SK-N-SH (cell line): ENCODE data around the gene TNFRSF1B. TPM values are rescaled to one million over a fixed set of nuclear protein-coding genes. Genes with fewer than 3 reads are reported as not detected.

Source experiments
- CTCF ChIA-PET: fragments of 300-600, 350-600 bp; formaldehyde crosslinking; extraction: SDS; loops from one replicate; lab custom pipeline; 2021; lab: Yijun Ruan, JAX
- POLR2A ChIA-PET: fragments of 350-600 bp; sonication (Branson Sonifier 250); formaldehyde crosslinking; extraction: SDS; loops from one replicate; lab custom pipeline; 2020; ENCODE audit warnings: antibody characterized with exemption, inconsistent platforms; lab: Yijun Ruan, JAX
- DNase-seq: peaks from one replicate; pipeline ENCODE4 v3.0.0; 2012
- H2AFZ ChIP-seq: fragments of 200-600 bp; sonication (generic); 2 replicates; pipeline ENCODE4 v1.8.1; 2016; ENCODE audit warnings: antibody characterized with exemption, mild to moderate bottlenecking, low read depth
- H3F3A ChIP-seq: fragments of 200-600 bp; sonication (generic); replicated peaks from 2 replicates; pipeline ENCODE3; 2016; ENCODE audit warnings: antibody characterized with exemption, mild to moderate bottlenecking; ENCODE audit not compliant: insufficient read depth
- H3K27ac ChIP-seq, 2 experiments: fragments of 200-500 bp in 1 of 2; fragments of 200-600 bp in 1 of 2; sonication (Bioruptor generic) in 1 of 2; sonication (generic), shearing (Covaris generic) in 1 of 2; 2 replicates each; pipeline versions ENCODE4 v1.5.1 to v1.6.1; 2014 to 2016; ENCODE audit warnings: low read depth in 2 of 2, inconsistent platforms in 1 of 2, low read length in 1 of 2, mild to moderate bottlenecking in 1 of 2, mixed read lengths in 1 of 2
- H3K27me3 ChIP-seq: fragments of 200-600 bp; sonication (generic), shearing (Covaris generic); 2 replicates; pipeline ENCODE4 v1.6.1; 2016; ENCODE audit warnings: mixed run types; ENCODE audit not compliant: insufficient read depth
- H3K36me3 ChIP-seq, 2 experiments: fragments of 200-500 bp in 1 of 2; fragments of 200-600 bp in 1 of 2; sonication (Bioruptor generic) in 1 of 2; sonication (generic) in 1 of 2; replicated peaks in 1 of 2; 2 replicates each; pipeline versions ENCODE3 to v1.5.1; 2014 to 2016; ENCODE audit warnings: low read length in 1 of 2, mild to moderate bottlenecking in 1 of 2; ENCODE audit not compliant: insufficient read depth in 2 of 2, control insufficient read depth in 1 of 2
- H3K4me1 ChIP-seq, 2 experiments: fragments of 200-500 bp in 1 of 2; fragments of 200-600 bp in 1 of 2; sonication (Bioruptor generic) in 1 of 2; sonication (generic), shearing (Covaris generic) in 1 of 2; 2 replicates each; pipeline versions ENCODE4 v1.5.1 to v1.6.1; 2014 to 2016; ENCODE audit warnings: low read depth in 1 of 2, low read length in 1 of 2, mixed run types in 1 of 2; ENCODE audit not compliant: insufficient read depth in 2 of 2, control insufficient read depth in 1 of 2
- H3K4me2 ChIP-seq: fragments of 200-600 bp; sonication (generic), shearing (Covaris generic); 2 replicates; pipeline ENCODE4 v1.6.1; 2017; ENCODE audit warnings: mixed run types
- H3K4me3 ChIP-seq, 2 experiments: fragments of 200-500 bp in 1 of 2; fragments of 200-600 bp in 1 of 2; sonication (Bioruptor generic) in 1 of 2; sonication (generic), shearing (Covaris generic) in 1 of 2; 2 replicates each; pipeline versions ENCODE4 v1.5.1 to v1.8.1; 2014 to 2016; ENCODE audit warnings: low read depth in 2 of 2, inconsistent platforms in 1 of 2, low read length in 1 of 2, mild to moderate bottlenecking in 1 of 2, mixed read lengths in 1 of 2, moderate library complexity in 1 of 2
- H3K79me2 ChIP-seq: fragments of 200-600 bp; sonication (generic); 2 replicates; pipeline ENCODE4 v1.8.1; 2017; ENCODE audit warnings: mild to moderate bottlenecking; ENCODE audit not compliant: insufficient read depth
- H3K9ac ChIP-seq: fragments of 200-600 bp; sonication (generic); 2 replicates; pipeline ENCODE4 v1.6.1; 2017; ENCODE audit warnings: mixed run types
- H3K9me2 ChIP-seq: fragments of 200-600 bp; sonication (generic); 2 replicates; pipeline ENCODE4 v1.6.1; 2017; ENCODE audit warnings: mixed run types
- H3K9me3 ChIP-seq: fragments of 200-600 bp; sonication (generic); 2 replicates; pipeline ENCODE4 v1.6.1; 2017; ENCODE audit warnings: mixed run types, mild to moderate bottlenecking, moderate library complexity
- H4K20me1 ChIP-seq: fragments of 200-600 bp; sonication (generic); 2 replicates; pipeline ENCODE4 v1.6.1; 2017; ENCODE audit warnings: mild to moderate bottlenecking, mixed run types; ENCODE audit not compliant: insufficient read depth
- EP300 ChIP-seq, 2 experiments: IDR thresholded peaks; 2 replicates each; pipeline versions ENCODE4 v1.4.0 to v1.6.1; 2012; ENCODE audit warnings: borderline replicate concordance in 1 of 2, low read depth in 1 of 2, low read length in 1 of 2
- EZH2phosphoT487 ChIP-seq: fragments of 200-600 bp; sonication (generic); IDR thresholded peaks from 2 replicates; pipeline ENCODE4 v1.6.1; 2017; ENCODE audit warnings: low read depth, mixed run types, mild to moderate bottlenecking, antibody characterized with exemption, moderate library complexity, borderline replicate concordance
- IRF3 ChIP-seq: fragments of 150-350 bp; IDR thresholded peaks from 2 replicates; pipeline ENCODE4 v1.6.1; 2016; ENCODE audit warnings: mild to moderate bottlenecking, low read depth, low read length
- JUND ChIP-seq: IDR thresholded peaks from 2 replicates; pipeline ENCODE4 v1.4.0; 2012
- MAX ChIP-seq: IDR thresholded peaks from 2 replicates; pipeline ENCODE4 v1.4.0; 2012; ENCODE audit warnings: low read depth
- NFIC ChIP-seq: IDR thresholded peaks from 2 replicates; pipeline ENCODE4 v1.4.0; 2012; ENCODE audit warnings: borderline replicate concordance
- RCOR1 ChIP-seq: fragments of 150-350 bp; IDR thresholded peaks from 2 replicates; pipeline ENCODE4 v1.6.1; 2017; ENCODE audit warnings: antibody characterized with exemption, low read length
- RXRA ChIP-seq: IDR thresholded peaks from 2 replicates; pipeline ENCODE4 v1.4.0; 2012; ENCODE audit warnings: low read depth, mild to moderate bottlenecking, borderline replicate concordance
- SIN3A ChIP-seq: IDR thresholded peaks from 2 replicates; pipeline ENCODE4 v1.6.1; 2012; ENCODE audit warnings: low read depth, mild to moderate bottlenecking, low read length, moderate library complexity, borderline replicate concordance
- TAF1 ChIP-seq: IDR thresholded peaks from 2 replicates; pipeline ENCODE4 v1.6.1; 2012; ENCODE audit warnings: low read depth, mild to moderate bottlenecking, low read length, moderate library complexity, borderline replicate concordance
- TCF12 ChIP-seq: IDR thresholded peaks from 2 replicates; pipeline ENCODE4 v1.4.0; 2012
- WGBS: methylation state at CpG from one replicate; pipeline ENCODE4 v1.1.6; 2017; ENCODE audit warnings: low lambda C conversion rate; 5-methylcytosine and 5-hydroxymethylcytosine counted together
- polyA plus RNA-seq, 3 experiments: library from polyadenylated mRNA; depleted of rRNA; stranded (reverse); fragments of >200 nt; gene quantifications; 2 replicates each; pipeline ENCODE4 v1.2.3, GENCODE V29; 2012
- TF ChIP-seq, protein P1 (sequence below): IDR thresholded peaks from 2 replicates; pipeline ENCODE4; 2012
- TF ChIP-seq, protein P2 (sequence below): IDR thresholded peaks from 2 replicates; pipeline ENCODE4 v1.4.0; 2012; ENCODE audit warnings: low read depth, borderline replicate concordance
- TF ChIP-seq, protein P3 (sequence below): IDR thresholded peaks from 2 replicates; pipeline ENCODE4 v1.4.0; 2012; ENCODE audit warnings: low read depth, borderline replicate concordance
- TF ChIP-seq, protein P4 (sequence below): IDR thresholded peaks from 2 replicates; pipeline ENCODE4 v1.6.1; 2012; ENCODE audit warnings: mild to moderate bottlenecking, low read depth, low read length, moderate library complexity

Gene TNFRSF1B
- polyA plus RNA-seq, 1 of the 3 experiments (the other 2 are of a cell fraction) = 0.36 TPM

GRCh38 chr1:12188657-12189327 is 22.0 kb downstream of the TNFRSF1B start:
- H3K4me3 ChIP-seq = no peak overlapping the region
- DNase-seq = no peak
- ChIA-PET CTCF (interaction anchor here (1.1 to 3.9 kb wide), 3 partner anchors 12 to 64 kb away, joined by 3 to 37 read pairs (median 3); no protein-coding TSS in a partner anchor), POLR2A (no interaction called here)
- H2AFZ ChIP-seq = no peak overlapping the region
- peaks cover 9 to 32% of the 10 kb centered on the region in 2 experiments; a peak in 3 of 4 replicates for H3K4me1 ChIP-seq
- no peaks in the 10 kb centered on the region for H3K27me3 ChIP-seq
- H3K27ac ChIP-seq = no peak overlapping the region
- no peaks in the 10 kb centered on the region for H3K9me2 ChIP-seq
- no peak overlapping the region for H3K9ac ChIP-seq
- no peaks in the 10 kb centered on the region for H3K9me3 ChIP-seq
- H3K36me3 ChIP-seq = no peaks in the 10 kb centered on the region
- H4K20me1 ChIP-seq = no peaks in the 10 kb centered on the region
- H3K79me2 ChIP-seq = no peaks in the 10 kb centered on the region
- no peak overlapping the region for H3K4me2 ChIP-seq
- WGBS = 85% methylated on average over 12 of the region's 13 CpGs
- H3F3A ChIP-seq = no peaks in the 10 kb centered on the region
- TF ChIP-seq RCOR1 = no peak
- TF ChIP-seq MAX = no peak
- TF ChIP-seq, protein P1, sequence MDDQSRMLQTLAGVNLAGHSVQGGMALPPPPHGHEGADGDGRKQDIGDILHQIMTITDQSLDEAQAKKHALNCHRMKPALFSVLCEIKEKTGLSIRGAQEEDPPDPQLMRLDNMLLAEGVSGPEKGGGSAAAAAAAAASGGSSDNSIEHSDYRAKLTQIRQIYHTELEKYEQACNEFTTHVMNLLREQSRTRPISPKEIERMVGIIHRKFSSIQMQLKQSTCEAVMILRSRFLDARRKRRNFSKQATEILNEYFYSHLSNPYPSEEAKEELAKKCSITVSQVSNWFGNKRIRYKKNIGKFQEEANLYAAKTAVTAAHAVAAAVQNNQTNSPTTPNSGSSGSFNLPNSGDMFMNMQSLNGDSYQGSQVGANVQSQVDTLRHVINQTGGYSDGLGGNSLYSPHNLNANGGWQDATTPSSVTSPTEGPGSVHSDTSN = no peak
- no peak for TF ChIP-seq IRF3
- TF ChIP-seq TCF12 = no peak
- TF ChIP-seq EP300 (IDR thresholded peaks at IDR 0.05; ENCODE audit: borderline replicate concordance in 1 of 2, low read depth in 1 of 2, low read length in 1 of 2) = no peak
- TF ChIP-seq RXRA = no peak

DNA sequence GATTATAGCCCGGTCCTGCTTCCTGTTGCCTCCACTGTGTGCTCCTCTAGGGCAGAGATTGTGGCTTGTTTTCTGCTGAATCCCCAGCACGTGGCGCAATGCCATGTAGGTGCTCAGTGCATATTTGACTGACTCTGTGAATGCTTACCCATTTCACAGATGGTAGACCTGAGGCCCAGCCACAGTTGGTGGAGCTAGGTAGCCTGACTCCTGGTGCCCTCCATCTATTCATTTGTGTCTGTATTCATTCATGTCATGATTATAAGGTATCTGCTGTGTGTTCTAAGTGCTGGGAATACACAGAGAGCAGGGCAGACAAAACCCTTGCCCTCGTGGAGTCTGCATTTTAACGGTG is 22.5 kb downstream of the TNFRSF1B start:
- no peaks in the 10 kb centered on the region for H3K27me3 ChIP-seq
- H3K27ac ChIP-seq = no peak overlapping the region
- peaks cover 4 to 26% of the 10 kb centered on the region in 2 experiments; a peak in 2 of 4 replicates for H3K4me1 ChIP-seq
- H3K9ac ChIP-seq = no peak overlapping the region
- CTCF ChIA-PET = interaction anchor here (1.1 to 3.9 kb wide), 2 partner anchors 11 to 64 kb away, joined by 3 to 37 read pairs; no protein-coding TSS in a partner anchor
- POLR2A ChIA-PET = no interaction called here
- no peak overlapping the region for H3K4me2 ChIP-seq
- no peaks in the 10 kb centered on the region for H3K79me2 ChIP-seq
- no peak for DNase-seq
- no peaks in the 10 kb centered on the region for H3K9me3 ChIP-seq
- no peaks in the 10 kb centered on the region for H4K20me1 ChIP-seq
- no peak overlapping the region for H3K4me3 ChIP-seq
- no peaks in the 10 kb centered on the region for H3K9me2 ChIP-seq
- 73% methylated on average over 5 of the region's 5 CpGs for WGBS
- no peak overlapping the region for H2AFZ ChIP-seq
- no peaks in the 10 kb centered on the region for H3K36me3 ChIP-seq
- H3F3A ChIP-seq = no peaks in the 10 kb centered on the region
- TF ChIP-seq IRF3 = no peak
- no peak for TF ChIP-seq NFIC
- TF ChIP-seq, protein P2, sequence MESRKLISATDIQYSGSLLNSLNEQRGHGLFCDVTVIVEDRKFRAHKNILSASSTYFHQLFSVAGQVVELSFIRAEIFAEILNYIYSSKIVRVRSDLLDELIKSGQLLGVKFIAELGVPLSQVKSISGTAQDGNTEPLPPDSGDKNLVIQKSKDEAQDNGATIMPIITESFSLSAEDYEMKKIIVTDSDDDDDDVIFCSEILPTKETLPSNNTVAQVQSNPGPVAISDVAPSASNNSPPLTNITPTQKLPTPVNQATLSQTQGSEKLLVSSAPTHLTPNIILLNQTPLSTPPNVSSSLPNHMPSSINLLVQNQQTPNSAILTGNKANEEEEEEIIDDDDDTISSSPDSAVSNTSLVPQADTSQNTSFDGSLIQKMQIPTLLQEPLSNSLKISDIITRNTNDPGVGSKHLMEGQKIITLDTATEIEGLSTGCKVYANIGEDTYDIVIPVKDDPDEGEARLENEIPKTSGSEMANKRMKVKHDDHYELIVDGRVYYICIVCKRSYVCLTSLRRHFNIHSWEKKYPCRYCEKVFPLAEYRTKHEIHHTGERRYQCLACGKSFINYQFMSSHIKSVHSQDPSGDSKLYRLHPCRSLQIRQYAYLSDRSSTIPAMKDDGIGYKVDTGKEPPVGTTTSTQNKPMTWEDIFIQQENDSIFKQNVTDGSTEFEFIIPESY = no peak
- no peak for TF ChIP-seq EZH2phosphoT487
- TF ChIP-seq, protein P3, sequence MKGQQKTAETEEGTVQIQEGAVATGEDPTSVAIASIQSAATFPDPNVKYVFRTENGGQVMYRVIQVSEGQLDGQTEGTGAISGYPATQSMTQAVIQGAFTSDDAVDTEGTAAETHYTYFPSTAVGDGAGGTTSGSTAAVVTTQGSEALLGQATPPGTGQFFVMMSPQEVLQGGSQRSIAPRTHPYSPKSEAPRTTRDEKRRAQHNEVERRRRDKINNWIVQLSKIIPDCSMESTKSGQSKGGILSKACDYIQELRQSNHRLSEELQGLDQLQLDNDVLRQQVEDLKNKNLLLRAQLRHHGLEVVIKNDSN = no peak
- TF ChIP-seq TAF1 = no peak
- TF ChIP-seq, protein P4, sequence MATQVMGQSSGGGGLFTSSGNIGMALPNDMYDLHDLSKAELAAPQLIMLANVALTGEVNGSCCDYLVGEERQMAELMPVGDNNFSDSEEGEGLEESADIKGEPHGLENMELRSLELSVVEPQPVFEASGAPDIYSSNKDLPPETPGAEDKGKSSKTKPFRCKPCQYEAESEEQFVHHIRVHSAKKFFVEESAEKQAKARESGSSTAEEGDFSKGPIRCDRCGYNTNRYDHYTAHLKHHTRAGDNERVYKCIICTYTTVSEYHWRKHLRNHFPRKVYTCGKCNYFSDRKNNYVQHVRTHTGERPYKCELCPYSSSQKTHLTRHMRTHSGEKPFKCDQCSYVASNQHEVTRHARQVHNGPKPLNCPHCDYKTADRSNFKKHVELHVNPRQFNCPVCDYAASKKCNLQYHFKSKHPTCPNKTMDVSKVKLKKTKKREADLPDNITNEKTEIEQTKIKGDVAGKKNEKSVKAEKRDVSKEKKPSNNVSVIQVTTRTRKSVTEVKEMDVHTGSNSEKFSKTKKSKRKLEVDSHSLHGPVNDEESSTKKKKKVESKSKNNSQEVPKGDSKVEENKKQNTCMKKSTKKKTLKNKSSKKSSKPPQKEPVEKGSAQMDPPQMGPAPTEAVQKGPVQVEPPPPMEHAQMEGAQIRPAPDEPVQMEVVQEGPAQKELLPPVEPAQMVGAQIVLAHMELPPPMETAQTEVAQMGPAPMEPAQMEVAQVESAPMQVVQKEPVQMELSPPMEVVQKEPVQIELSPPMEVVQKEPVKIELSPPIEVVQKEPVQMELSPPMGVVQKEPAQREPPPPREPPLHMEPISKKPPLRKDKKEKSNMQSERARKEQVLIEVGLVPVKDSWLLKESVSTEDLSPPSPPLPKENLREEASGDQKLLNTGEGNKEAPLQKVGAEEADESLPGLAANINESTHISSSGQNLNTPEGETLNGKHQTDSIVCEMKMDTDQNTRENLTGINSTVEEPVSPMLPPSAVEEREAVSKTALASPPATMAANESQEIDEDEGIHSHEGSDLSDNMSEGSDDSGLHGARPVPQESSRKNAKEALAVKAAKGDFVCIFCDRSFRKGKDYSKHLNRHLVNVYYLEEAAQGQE = no peak
- no peak for TF ChIP-seq JUND
- no peak for TF ChIP-seq SIN3A
